Uterus (tissue), 2 donors: ENCODE data around the gene RNF215.

Experiments used
- CTCF ChIP-seq, 4 experiments: fragments of 200-600 bp in 2 of 4; fragments of 450-650 bp in 2 of 4; sonication (generic) in 2 of 4; IDR thresholded peaks; one replicate each; pipeline ENCODE4 v1.5.1; 2016 to 2019; ENCODE audit warnings: antibody characterized with exemption in 4 of 4, mild to moderate bottlenecking in 2 of 4, moderate library complexity in 1 of 4
- POLR2A ChIP-seq, 2 donors: fragments of 450-650 bp; IDR thresholded peaks; one replicate each; pipeline ENCODE4 v1.6.1; 2016; ENCODE audit warnings: antibody characterized with exemption in 2 of 2, mild to moderate bottlenecking in 1 of 2, moderate library complexity in 1 of 2

DNA sequence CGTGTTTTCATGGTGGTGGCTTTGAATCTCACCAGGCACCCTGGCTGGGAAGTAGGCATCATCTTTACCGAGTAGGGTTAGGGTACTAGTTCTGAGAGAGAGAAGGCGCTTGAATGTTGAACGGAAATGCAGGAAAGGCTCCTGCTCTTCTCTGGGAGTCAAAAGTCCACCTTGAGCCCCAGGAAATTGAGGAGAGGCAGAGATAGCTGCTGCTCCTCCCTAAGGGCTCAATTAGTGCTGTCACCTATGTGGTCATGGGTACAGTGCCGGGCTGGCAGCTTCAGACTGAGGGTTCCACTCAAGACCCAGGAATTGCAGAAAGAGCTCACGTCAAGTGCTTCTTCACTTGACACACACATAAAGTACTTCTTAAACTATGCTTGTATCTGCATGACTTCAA, 28.7 kb downstream of the RNF215 start:
- TF ChIP-seq CTCF (IDR thresholded peaks at IDR 0.05) (no peak), POLR2A (IDR thresholded peaks at IDR 0.05) (no peak)
